Cardiac muscle cell (in vitro differentiated cells and primary cell): Measurements from ENCODE around the gene HECW1. TPM values are rescaled to one million over a fixed set of nuclear protein-coding genes. Genes with fewer than 3 reads are reported as not detected.

Source experiments
- DNase-seq, 2 donors: peaks; one replicate each; pipeline versions ENCODE4 v3.0.0 to v3.0.0-alpha.2; 2010 to 2017; ENCODE audit warnings: low read depth in 1 of 2, low spot score in 1 of 2
- H3K27ac ChIP-seq: fragments of 200-600 bp; sonication (generic); 2 replicates; pipeline ENCODE4 v1.5.1; 2016
- H3K27me3 ChIP-seq: fragments of 200-600 bp; sonication (generic); 2 replicates; pipeline ENCODE4 v1.6.0; 2016; ENCODE audit warnings: control low read depth
- H3K36me3 ChIP-seq: fragments of 200-600 bp; sonication (generic); 2 replicates; pipeline ENCODE4 v1.5.1; 2016; ENCODE audit warnings: control low read depth
- H3K4me1 ChIP-seq: fragments of 200-600 bp; sonication (generic); 2 replicates; pipeline ENCODE4 v1.8.1; 2017; ENCODE audit warnings: low read depth, mild to moderate bottlenecking, mixed run types
- H3K4me3 ChIP-seq: fragments of 200-600 bp; sonication (generic); 2 replicates; pipeline ENCODE4 v1.5.1; 2016; ENCODE audit warnings: mild to moderate bottlenecking
- H3K9me3 ChIP-seq: fragments of 200-600 bp; sonication (generic); 2 replicates; pipeline ENCODE4 v1.5.1; 2017; ENCODE audit warnings: low read depth, mild to moderate bottlenecking, control low read depth
- polyA plus RNA-seq: library from polyadenylated mRNA; unstranded; fragments of >200 nt; fragmentation: Nextera tagmentation; extraction: Ambion mirVana; gene quantifications from 2 replicates; pipeline ENCODE4 v1.2.1, GENCODE V29; 2016
- total RNA-seq: library from RNA; depleted of rRNA; stranded (reverse); fragments of >200 nt; gene quantifications from 2 replicates; pipeline ENCODE4 v1.2.3, GENCODE V29; 2016
- TF ChIP-seq, protein P1 (sequence below): IDR thresholded peaks from 2 replicates; pipeline ENCODE4 v1.5.1; 2012; ENCODE audit warnings: low read depth, mild to moderate bottlenecking, low read length

The HECW1 gene
- total and polyA plus RNA-seq, 2 experiments from 2014 or later = 0.06 to 0.13 TPM

DNA sequence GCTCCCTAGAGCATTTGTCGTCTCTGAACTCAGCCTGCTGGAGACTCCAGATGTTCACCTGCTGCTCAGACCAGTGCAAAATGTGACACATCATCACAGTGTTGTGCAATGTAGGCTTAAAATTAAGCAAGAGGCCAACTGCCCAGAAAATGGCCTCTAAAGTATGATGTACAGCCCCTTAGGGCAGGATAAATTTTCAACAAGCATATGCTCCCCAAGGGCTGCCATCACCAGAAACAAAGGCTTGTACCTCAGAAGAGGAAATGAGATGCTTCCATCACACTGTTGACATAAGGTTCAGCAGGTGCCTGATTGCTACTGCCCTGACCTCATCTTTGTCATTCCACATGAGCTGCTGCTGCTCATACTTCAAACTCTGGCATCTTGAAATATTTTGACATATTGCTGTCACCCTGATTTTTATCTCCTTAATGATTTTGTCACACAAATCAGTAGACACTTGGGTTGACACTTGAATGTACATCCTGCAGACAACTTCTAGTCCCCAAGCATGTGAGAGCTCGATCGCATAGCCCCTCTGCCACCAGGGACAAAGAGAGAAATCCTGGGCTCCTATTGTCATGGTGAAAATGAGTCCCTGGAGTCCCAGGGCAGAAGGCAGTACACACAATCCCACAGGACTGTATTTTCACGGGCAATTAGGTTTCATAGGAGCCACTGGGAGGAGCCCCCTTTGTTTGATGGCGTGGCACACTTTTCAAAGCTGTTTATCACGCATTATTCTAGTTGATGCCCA is 250.8 kb downstream of the HECW1 start:
- H3K9me3 ChIP-seq = no peaks in the 10 kb centered on the region
- peak in 1 of 2 donors; percentile 42 for DNase-seq
- TF ChIP-seq, protein P1, sequence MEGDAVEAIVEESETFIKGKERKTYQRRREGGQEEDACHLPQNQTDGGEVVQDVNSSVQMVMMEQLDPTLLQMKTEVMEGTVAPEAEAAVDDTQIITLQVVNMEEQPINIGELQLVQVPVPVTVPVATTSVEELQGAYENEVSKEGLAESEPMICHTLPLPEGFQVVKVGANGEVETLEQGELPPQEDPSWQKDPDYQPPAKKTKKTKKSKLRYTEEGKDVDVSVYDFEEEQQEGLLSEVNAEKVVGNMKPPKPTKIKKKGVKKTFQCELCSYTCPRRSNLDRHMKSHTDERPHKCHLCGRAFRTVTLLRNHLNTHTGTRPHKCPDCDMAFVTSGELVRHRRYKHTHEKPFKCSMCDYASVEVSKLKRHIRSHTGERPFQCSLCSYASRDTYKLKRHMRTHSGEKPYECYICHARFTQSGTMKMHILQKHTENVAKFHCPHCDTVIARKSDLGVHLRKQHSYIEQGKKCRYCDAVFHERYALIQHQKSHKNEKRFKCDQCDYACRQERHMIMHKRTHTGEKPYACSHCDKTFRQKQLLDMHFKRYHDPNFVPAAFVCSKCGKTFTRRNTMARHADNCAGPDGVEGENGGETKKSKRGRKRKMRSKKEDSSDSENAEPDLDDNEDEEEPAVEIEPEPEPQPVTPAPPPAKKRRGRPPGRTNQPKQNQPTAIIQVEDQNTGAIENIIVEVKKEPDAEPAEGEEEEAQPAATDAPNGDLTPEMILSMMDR = no peak
- no peak overlapping the region for H3K27ac ChIP-seq
- H3K36me3 ChIP-seq = no peaks in the 10 kb centered on the region
- H3K27me3 ChIP-seq = no peaks in the 10 kb centered on the region
- H3K4me3 ChIP-seq = no peak overlapping the region
- H3K4me1 ChIP-seq = no peaks in the 10 kb centered on the region

DNA sequence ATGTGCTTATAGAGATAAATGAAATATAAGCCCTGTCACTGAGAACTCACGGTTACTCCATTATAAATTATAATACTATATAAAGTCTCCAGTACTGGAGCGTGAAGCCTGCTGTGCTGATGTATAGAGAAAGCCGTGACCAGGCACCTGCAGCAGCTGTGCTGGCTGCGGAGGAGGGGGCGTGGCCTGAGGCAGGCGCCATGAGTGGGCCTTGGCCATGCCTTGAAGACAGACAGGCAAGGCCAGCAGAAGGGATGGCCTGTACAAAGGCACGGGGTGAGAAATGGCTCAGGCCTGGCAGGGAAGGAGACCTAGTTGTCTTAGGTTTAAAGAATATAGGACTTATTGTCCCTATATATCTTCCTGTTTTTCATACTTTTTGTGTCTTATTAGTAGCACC is 251.9 kb downstream of the HECW1 start:
- TF ChIP-seq, protein P1 = no peak
- no peaks in the 10 kb centered on the region for H3K27me3 ChIP-seq
- no peaks in the 10 kb centered on the region for H3K4me1 ChIP-seq
- no peaks in the 10 kb centered on the region for H3K36me3 ChIP-seq
- DNase-seq = no peak
- H3K9me3 ChIP-seq = no peaks in the 10 kb centered on the region
- H3K27ac ChIP-seq = no peak overlapping the region
- H3K4me3 ChIP-seq = no peak overlapping the region

DNA sequence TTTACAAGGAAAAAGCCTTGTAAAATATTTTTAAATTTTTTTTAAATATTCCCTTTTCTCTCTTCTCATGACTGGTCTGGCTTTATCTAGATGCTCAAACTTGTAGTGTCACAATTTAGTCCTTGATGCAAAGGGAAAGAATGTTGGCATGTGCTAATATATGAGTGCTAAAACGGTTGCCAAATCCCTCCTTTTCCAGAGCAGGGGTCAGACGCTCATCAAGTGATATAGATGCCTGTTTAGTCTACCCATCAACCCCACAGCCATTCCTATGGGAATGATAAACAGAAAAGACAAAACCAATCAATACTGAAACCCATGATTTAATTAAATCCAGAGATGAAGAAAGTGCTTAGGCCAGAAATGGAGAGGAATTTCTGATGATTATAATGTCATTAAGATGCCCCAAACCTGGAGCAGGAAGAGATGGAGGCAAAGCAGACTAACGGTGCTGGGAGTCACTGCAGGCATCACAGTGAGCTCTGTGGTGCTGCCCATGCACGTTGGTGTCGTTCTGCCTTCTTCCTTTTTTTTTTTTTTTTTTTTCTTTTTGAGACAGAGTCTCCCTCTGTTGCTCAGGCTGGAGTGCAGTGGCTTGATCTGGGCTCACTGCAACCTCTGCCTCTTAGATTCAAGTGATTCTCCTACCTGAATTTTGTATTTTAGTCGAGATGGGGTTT is 260.4 kb downstream of the HECW1 start:
- Histone ChIP-seq H3K27ac (no peak overlapping the region), H3K36me3 (no peaks in the 10 kb centered on the region), H3K9me3 (no peaks in the 10 kb centered on the region), H3K4me1 (peaks cover 7% of the 10 kb centered on the region), H3K27me3 (no peaks in the 10 kb centered on the region), H3K4me3 (no peak overlapping the region)
- DNase-seq = peak in 1 of 2 donors; percentile 34
- TF ChIP-seq, protein P1 = no peak

DNA sequence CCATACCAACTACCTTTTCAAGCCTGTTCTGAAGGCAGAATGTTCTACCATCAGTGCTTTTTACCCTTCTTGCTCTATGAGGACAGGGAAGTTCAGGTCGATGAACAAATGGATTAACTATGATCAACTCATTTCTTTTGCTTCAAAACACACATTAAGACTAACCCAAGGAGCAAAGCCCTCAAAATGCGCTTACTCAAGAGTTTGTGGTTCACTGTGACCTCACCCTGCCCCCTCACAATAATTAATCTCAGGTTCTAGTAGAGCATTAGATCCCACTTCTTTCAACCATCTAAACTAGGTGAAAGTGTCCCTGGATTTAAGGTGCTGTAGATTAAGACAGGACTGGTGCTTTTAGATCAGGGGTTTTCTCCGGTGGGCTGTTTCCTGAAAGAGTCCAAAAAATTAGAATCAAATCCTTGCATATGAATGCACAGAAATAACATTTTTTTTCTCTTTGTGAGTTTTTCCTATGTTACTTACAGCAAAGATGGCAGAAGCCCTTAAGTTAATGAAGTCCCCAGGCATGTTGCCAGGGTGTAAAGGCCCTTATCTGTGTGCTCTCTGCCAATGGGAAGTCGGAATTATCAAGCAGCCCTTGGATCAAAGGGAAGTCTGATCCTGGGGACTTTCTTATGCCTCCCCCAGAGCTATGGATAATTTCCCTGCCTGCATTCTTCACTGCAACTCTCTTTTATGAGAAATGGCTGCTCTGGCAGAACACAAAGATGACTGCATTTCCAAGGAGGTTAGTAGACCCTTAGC is 264.9 kb downstream of the HECW1 start:
- H3K27me3 ChIP-seq = no peaks in the 10 kb centered on the region

DNA sequence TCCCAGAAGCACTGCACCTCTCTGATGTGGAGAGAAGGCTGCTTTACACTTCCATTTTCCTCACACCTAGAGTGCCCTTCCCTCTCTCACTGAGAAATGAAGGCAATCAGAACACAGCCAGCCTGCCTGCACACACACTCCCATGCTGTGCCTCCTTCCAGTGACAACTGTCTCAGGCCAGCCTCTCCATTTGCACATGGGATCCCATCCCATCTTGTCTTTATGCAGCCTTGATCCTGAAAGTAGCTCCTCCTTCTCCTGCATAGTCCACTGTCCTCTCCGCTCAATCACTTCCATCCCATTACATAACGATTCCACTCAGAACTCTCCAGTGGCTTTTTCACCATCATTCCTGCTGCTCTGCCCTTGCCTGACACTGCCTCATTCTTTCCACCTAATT is 266.8 kb downstream of the HECW1 start:
- no peak overlapping the region for H3K27ac ChIP-seq
- no peaks in the 10 kb centered on the region for H3K36me3 ChIP-seq
- no peaks in the 10 kb centered on the region for H3K27me3 ChIP-seq
- TF ChIP-seq, protein P1 = no peak
- H3K4me1 ChIP-seq = peaks cover 8% of the 10 kb centered on the region
- no peak for DNase-seq
- no peaks in the 10 kb centered on the region for H3K9me3 ChIP-seq
- H3K4me3 ChIP-seq = no peak overlapping the region

More for the DNA sequence above, 264.9 kb downstream of the HECW1 start:
- TF ChIP-seq, protein P1 = no peak
- no peaks in the 10 kb centered on the region for H3K9me3 ChIP-seq
- peaks cover 8% of the 10 kb centered on the region for H3K4me1 ChIP-seq
- H3K27ac ChIP-seq = no peak overlapping the region
- H3K4me3 ChIP-seq = no peak overlapping the region
- H3K36me3 ChIP-seq = no peaks in the 10 kb centered on the region
- DNase-seq = peak; percentile 30 to 46
